SK-N-SH treated with all-trans-retinoic acid at 6 μM for 48 hours (cell line): Measurements from ENCODE around the gene RITA1.

ENCODE experiments used
- ATAC-seq: fragments of 200-7000 bp; cut with Tn5 transposase; 3 replicates; pipeline ENCODE4 v1.9.1; 2020; ENCODE audit warnings: mild to moderate bottlenecking, moderate library complexity
- ARNTL ChIP-seq: fragments of 450-650 bp; formaldehyde crosslinking; IDR thresholded peaks from 2 replicates; pipeline ENCODE4 v1.5.0; 2020; ENCODE audit warnings: low read depth, mild to moderate bottlenecking, moderate library complexity, borderline replicate concordance
- BACH2 ChIP-seq: fragments of 250-450 bp; sonication (Bioruptor Pico); IDR thresholded peaks from 2 replicates; pipeline ENCODE4 v1.9.0; 2021; ENCODE audit warnings: mild to moderate bottlenecking, borderline replicate concordance
- CSDC2 ChIP-seq: fragments of 250-450 bp; sonication (Bioruptor Pico); IDR thresholded peaks from 2 replicates; pipeline ENCODE4 v1.5.0; 2020; ENCODE audit warnings: mild to moderate bottlenecking, moderate library complexity
- CSRNP3 ChIP-seq: fragments of 250-450 bp; sonication (Bioruptor Pico); IDR thresholded peaks from 2 replicates; pipeline ENCODE4 v1.5.1; 2021; ENCODE audit warnings: mild to moderate bottlenecking, moderate library complexity
- ESRRG ChIP-seq: fragments of 250-450 bp; sonication (Bioruptor Pico); IDR thresholded peaks from 2 replicates; pipeline ENCODE4 v1.6.1; 2021; ENCODE audit warnings: mild to moderate bottlenecking
- GLIS3 ChIP-seq: fragments of 250-450 bp; sonication (Bioruptor Pico); IDR thresholded peaks from 2 replicates; pipeline ENCODE4 v1.5.0; 2020; ENCODE audit warnings: mild to moderate bottlenecking, moderate library complexity
- ISL1 ChIP-seq: fragments of 250-450 bp; sonication (Bioruptor Pico); IDR thresholded peaks from 2 replicates; pipeline ENCODE4 v2.1.2; 2022; ENCODE audit warnings: mild to moderate bottlenecking, moderate library complexity
- OSR1 ChIP-seq: fragments of 250-450 bp; sonication (Bioruptor Pico); IDR thresholded peaks from 2 replicates; pipeline ENCODE4 v1.8.0; 2022; ENCODE audit warnings: moderate library complexity, mild to moderate bottlenecking, inconsistent platforms
- POU6F1 ChIP-seq: fragments of 250-450 bp; sonication (Bioruptor Pico); IDR thresholded peaks from 2 replicates; pipeline ENCODE4 v1.8.0; 2021; ENCODE audit warnings: low read depth, mild to moderate bottlenecking, moderate library complexity, borderline replicate concordance
- PPARA ChIP-seq: fragments of 250-450 bp; sonication (Bioruptor Pico); IDR thresholded peaks from 2 replicates; pipeline ENCODE4 v1.5.0; 2020; ENCODE audit warnings: mild to moderate bottlenecking, borderline replicate concordance
- RARB ChIP-seq: fragments of 250-450 bp; sonication (Bioruptor Pico); IDR thresholded peaks from 2 replicates; pipeline ENCODE4 v1.8.0; 2021; ENCODE audit warnings: mild to moderate bottlenecking, moderate library complexity
- SNAI2 ChIP-seq: fragments of 250-450 bp; sonication (Bioruptor Pico); IDR thresholded peaks from 2 replicates; pipeline ENCODE4 v1.5.0; 2020; ENCODE audit warnings: mild to moderate bottlenecking, moderate library complexity
- TCF4 ChIP-seq: fragments of 250-450 bp; sonication (Bioruptor Pico); IDR thresholded peaks from 2 replicates; pipeline ENCODE4 v1.8.0; 2021; ENCODE audit warnings: mild to moderate bottlenecking, moderate library complexity, borderline replicate concordance
- TOX ChIP-seq: fragments of 250-450 bp; sonication (Bioruptor Pico); IDR thresholded peaks from 2 replicates; pipeline ENCODE4 v1.8.0; 2021; ENCODE audit warnings: mild to moderate bottlenecking, moderate library complexity, borderline replicate concordance
- ZC3H10 ChIP-seq: fragments of 250-450 bp; sonication (Bioruptor Pico); IDR thresholded peaks from 2 replicates; pipeline ENCODE4 v1.5.1; 2021; ENCODE audit warnings: mild to moderate bottlenecking, moderate library complexity
- ZFP3 ChIP-seq: fragments of 250-450 bp; sonication (Bioruptor Pico); IDR thresholded peaks from 2 replicates; pipeline ENCODE4 v1.5.0; 2020; ENCODE audit warnings: mild to moderate bottlenecking, moderate library complexity
- ZNF565 ChIP-seq: fragments of 450-650 bp; formaldehyde crosslinking; conservative IDR thresholded peaks from 2 replicates; pipeline ENCODE4 v1.5.0; 2020; ENCODE audit warnings: low read depth, mild to moderate bottlenecking, moderate library complexity
- ZNF70 ChIP-seq: fragments of 450-650 bp; formaldehyde crosslinking; IDR thresholded peaks from 2 replicates; pipeline ENCODE4 v1.5.0; 2020; ENCODE audit warnings: mild to moderate bottlenecking, moderate library complexity
- TF ChIP-seq, protein P1 (sequence below): fragments of 250-450 bp; sonication (Bioruptor Pico); IDR thresholded peaks from 2 replicates; pipeline ENCODE4 v1.5.1; 2020; ENCODE audit warnings: low read depth, mild to moderate bottlenecking, moderate library complexity
- TF ChIP-seq, protein P2 (sequence below): fragments of 250-450 bp; sonication (Bioruptor Pico); IDR thresholded peaks from 2 replicates; pipeline ENCODE4 v1.8.0; 2020; ENCODE audit warnings: mild to moderate bottlenecking, moderate library complexity, borderline replicate concordance

RITA1 gene

GRCh38 chr12:113239288-113239771 lies 53.8 kb downstream of the RITA1 start:
- ATAC-seq: no peak

DNA sequence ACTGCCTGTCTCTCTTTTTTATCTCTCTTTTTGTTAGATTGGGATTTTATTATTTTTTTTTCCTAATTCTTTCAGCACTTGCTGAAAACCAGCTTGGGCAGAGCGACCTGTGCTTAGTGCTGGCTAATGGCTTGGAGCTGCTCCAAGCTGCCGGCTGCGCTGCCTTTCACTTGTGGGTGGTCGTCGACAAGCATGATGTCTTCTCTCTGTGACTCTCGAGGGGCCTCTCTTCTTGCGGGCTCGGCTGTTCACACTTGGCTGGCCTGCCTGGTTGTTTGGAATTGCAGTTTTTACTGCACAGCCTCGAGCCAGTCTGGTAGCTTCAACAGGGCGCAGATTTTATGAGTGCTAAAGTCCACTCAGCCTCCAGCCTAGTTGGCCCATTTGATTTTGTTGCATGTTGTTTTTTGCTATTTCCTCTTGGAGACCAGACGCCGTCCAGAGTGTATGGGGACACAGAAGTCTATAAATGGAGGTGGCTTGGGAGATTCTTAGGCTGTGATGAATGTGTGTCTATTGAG lies 54.4 kb downstream of the RITA1 start:
- ATAC-seq: no peak
- TF ChIP-seq, protein P1, sequence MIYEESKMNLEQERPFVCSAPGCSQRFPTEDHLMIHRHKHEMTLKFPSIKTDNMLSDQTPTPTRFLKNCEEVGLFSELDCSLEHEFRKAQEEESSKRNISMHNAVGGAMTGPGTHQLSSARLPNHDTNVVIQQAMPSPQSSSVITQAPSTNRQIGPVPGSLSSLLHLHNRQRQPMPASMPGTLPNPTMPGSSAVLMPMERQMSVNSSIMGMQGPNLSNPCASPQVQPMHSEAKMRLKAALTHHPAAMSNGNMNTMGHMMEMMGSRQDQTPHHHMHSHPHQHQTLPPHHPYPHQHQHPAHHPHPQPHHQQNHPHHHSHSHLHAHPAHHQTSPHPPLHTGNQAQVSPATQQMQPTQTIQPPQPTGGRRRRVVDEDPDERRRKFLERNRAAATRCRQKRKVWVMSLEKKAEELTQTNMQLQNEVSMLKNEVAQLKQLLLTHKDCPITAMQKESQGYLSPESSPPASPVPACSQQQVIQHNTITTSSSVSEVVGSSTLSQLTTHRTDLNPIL (CRISPR knock-in tag): no peak
- TF ChIP-seq ISL1 (CRISPR knock-in tag) (no peak), PPARA (CRISPR knock-in tag) (no peak), BACH2 (CRISPR knock-in tag) (no peak), POU6F1 (no peak), TOX (no peak), ARNTL (CRISPR knock-in tag) (no peak), TCF4 (CRISPR knock-in tag) (no peak), RARB (no peak), CSDC2 (CRISPR knock-in tag) (no peak), GLIS3 (CRISPR knock-in tag) (no peak), OSR1 (CRISPR knock-in tag) (no peak), SNAI2 (CRISPR knock-in tag) (no peak), ZNF70 (CRISPR knock-in tag) (no peak), ZNF565 (no peak), ESRRG (no peak), ZC3H10 (CRISPR knock-in tag) (no peak), ZFP3 (CRISPR knock-in tag) (no peak)
- TF ChIP-seq, protein P2, sequence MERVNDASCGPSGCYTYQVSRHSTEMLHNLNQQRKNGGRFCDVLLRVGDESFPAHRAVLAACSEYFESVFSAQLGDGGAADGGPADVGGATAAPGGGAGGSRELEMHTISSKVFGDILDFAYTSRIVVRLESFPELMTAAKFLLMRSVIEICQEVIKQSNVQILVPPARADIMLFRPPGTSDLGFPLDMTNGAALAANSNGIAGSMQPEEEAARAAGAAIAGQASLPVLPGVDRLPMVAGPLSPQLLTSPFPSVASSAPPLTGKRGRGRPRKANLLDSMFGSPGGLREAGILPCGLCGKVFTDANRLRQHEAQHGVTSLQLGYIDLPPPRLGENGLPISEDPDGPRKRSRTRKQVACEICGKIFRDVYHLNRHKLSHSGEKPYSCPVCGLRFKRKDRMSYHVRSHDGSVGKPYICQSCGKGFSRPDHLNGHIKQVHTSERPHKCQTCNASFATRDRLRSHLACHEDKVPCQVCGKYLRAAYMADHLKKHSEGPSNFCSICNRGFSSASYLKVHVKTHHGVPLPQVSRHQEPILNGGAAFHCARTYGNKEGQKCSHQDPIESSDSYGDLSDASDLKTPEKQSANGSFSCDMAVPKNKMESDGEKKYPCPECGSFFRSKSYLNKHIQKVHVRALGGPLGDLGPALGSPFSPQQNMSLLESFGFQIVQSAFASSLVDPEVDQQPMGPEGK (CRISPR knock-in tag): no peak

More at GRCh38 chr12:113239288-113239771, 53.8 kb downstream of the RITA1 start:
- TF ChIP-seq TOX (no peak), GLIS3 (CRISPR knock-in tag) (no peak), POU6F1 (no peak), ZNF70 (CRISPR knock-in tag) (no peak)
- TF ChIP-seq, protein P2 (CRISPR knock-in tag): no peak

DNA sequence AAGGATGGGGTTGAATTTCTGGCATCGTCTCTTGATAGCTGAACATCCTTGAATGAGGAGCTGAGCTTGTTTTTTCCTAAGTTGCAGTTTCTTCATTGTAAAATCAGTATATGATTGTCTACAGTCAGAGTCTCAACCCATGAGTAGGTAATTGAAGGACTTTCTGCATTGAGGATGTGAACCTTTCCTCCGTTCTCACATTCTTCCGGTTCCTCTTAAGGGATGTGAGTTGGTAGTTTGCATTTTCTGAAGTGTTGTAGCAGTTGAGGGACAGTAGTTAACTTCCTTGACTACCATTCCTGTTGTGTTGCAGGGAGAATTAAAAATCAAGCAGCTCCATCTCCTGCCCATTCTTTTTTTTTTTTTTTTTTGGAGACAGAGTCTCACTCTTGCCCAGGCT lies 54.9 kb downstream of the RITA1 start:
- TF ChIP-seq ZNF70 (CRISPR knock-in tag) (no peak), CSRNP3 (no peak), ARNTL (CRISPR knock-in tag) (no peak), TCF4 (CRISPR knock-in tag) (no peak)
- TF ChIP-seq, protein P1 (CRISPR knock-in tag): no peak

More for the DNA sequence above, 54.9 kb downstream of the RITA1 start:
- no peak for ATAC-seq
